Panc1 (cell line): ENCODE data around the gene GJA8.

Experiments
- CTCF ChIP-seq: fragments of 450-650 bp; IDR thresholded peaks from 2 replicates; pipeline ENCODE4 v1.5.1; 2017; ENCODE audit warnings: mild to moderate bottlenecking
- POLR2AphosphoS5 ChIP-seq: IDR thresholded peaks from 2 replicates; pipeline ENCODE4 v1.6.1; 2012; ENCODE audit warnings: mild to moderate bottlenecking, low read depth, low read length, moderate library complexity
- SIN3A ChIP-seq: IDR thresholded peaks from 2 replicates; pipeline ENCODE4 v1.6.1; 2012; ENCODE audit warnings: low read depth, mild to moderate bottlenecking, low read length, moderate library complexity, borderline replicate concordance; ENCODE audit not compliant: insufficient read depth
- TCF7L2 ChIP-seq: IDR thresholded peaks from 2 replicates; pipeline ENCODE4 v1.6.1; 2011; ENCODE audit warnings: mild to moderate bottlenecking, low read depth, low read length, inconsistent platforms
- TF ChIP-seq, protein P1 (sequence below), 2 experiments: IDR thresholded peaks; 2 replicates each; pipeline ENCODE4 v1.6.1; 2011 to 2012; ENCODE audit warnings: low read depth in 2 of 2, control low read depth in 1 of 2, low read length in 1 of 2, mild to moderate bottlenecking in 1 of 2, moderate library complexity in 1 of 2; ENCODE audit not compliant: insufficient read depth in 1 of 2

DNA sequence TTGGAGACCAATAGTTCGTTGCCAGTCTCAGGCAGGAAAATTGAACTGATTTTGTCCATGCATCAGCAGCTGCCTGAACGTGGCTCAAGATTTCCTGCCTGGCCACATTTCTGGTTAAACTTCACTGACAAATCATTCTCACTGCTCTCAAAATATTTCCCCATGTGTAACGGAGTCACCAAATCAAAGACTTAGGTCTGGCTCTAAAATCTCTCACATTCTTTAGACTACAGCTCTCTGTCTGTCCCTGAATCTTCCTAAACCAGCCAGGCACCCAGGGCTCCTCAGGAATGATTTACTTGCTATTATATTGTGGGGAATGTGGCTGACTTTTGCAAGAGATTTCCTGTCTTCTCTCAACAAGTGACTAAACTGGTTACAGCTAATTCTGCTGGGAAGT lies 49.2 kb upstream of the GJA8 start:
- TF ChIP-seq CTCF, result no peak
- TF ChIP-seq, protein P1, sequence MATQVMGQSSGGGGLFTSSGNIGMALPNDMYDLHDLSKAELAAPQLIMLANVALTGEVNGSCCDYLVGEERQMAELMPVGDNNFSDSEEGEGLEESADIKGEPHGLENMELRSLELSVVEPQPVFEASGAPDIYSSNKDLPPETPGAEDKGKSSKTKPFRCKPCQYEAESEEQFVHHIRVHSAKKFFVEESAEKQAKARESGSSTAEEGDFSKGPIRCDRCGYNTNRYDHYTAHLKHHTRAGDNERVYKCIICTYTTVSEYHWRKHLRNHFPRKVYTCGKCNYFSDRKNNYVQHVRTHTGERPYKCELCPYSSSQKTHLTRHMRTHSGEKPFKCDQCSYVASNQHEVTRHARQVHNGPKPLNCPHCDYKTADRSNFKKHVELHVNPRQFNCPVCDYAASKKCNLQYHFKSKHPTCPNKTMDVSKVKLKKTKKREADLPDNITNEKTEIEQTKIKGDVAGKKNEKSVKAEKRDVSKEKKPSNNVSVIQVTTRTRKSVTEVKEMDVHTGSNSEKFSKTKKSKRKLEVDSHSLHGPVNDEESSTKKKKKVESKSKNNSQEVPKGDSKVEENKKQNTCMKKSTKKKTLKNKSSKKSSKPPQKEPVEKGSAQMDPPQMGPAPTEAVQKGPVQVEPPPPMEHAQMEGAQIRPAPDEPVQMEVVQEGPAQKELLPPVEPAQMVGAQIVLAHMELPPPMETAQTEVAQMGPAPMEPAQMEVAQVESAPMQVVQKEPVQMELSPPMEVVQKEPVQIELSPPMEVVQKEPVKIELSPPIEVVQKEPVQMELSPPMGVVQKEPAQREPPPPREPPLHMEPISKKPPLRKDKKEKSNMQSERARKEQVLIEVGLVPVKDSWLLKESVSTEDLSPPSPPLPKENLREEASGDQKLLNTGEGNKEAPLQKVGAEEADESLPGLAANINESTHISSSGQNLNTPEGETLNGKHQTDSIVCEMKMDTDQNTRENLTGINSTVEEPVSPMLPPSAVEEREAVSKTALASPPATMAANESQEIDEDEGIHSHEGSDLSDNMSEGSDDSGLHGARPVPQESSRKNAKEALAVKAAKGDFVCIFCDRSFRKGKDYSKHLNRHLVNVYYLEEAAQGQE (IDR thresholded peaks at IDR 0.05; ENCODE audit: insufficient read depth in 1 of 2, low read depth in 2 of 2, low read length in 1 of 2), result no peak
- TF ChIP-seq POLR2AphosphoS5, result no peak
- TF ChIP-seq TCF7L2, result no peak
- no peak for TF ChIP-seq SIN3A
